ENCODE data around the gene MFRP.

Gene MFRP

DNA sequence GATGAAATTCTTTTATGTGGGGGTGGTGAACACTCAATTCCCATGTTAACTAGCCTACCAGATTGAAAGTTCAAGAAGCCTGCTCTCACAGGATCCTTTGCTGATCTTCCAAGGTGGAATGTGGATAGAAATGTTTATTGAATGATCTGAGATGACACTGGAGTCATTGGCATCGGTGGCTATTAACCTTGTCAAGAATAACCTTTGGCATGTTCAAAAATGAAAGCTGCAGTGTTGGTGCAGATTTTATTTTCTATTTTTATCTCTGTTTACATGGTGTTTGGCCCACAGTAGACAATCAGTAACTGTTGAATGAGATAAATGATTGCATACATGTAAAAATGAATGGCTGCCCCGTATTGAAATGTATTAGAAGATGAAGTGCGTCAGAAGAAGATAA, 48.6 kb downstream of the MFRP start:
- no peaks in the 10 kb centered on the region for H4K20me1 ChIP-seq (ENCODE audit: low read depth, low read length)
- TF ChIP-seq EZH2phosphoT487 (conservative IDR thresholded peaks at IDR 0.05; ENCODE audit: low read length) (no peak), CTCF (IDR thresholded peaks at IDR 0.05; ENCODE audit: insufficient read depth, low read length, poor library complexity, severe bottlenecking) (no peak)
- H3K36me3 ChIP-seq (ENCODE audit: low read length) = peaks cover 14% of the 10 kb centered on the region

GRCh38 chr11:119295178-119295577, 51.3 kb downstream of the MFRP start:
- no peaks in the 10 kb centered on the region for H3K27me3 ChIP-seq (ENCODE audit: low read length)
- H3K27ac ChIP-seq (ENCODE audit: low read depth, low read length) = no peak overlapping the region
- TF ChIP-seq CTCF (IDR thresholded peaks at IDR 0.05; ENCODE audit: insufficient read depth, low read length, poor library complexity, severe bottlenecking) (no peak), EZH2phosphoT487 (conservative IDR thresholded peaks at IDR 0.05; ENCODE audit: low read length) (no peak)
- no peaks in the 10 kb centered on the region for H3F3A ChIP-seq (ENCODE audit: insufficient read depth)
- no peak overlapping the region for H3K4me2 ChIP-seq (ENCODE audit: low read depth, low read length, poor library complexity, severe bottlenecking)
- H3K9ac ChIP-seq (ENCODE audit: low read length) = no peak overlapping the region
- H3K9me2 ChIP-seq (replicated peaks; ENCODE audit: insufficient read depth, low read length) = no peaks in the 10 kb centered on the region
- H3K9me3 ChIP-seq (ENCODE audit: insufficient read depth, low read length) = no peaks in the 10 kb centered on the region
- H4K20me1 ChIP-seq (ENCODE audit: low read depth, low read length) = no peaks in the 10 kb centered on the region
- H3K36me3 ChIP-seq (ENCODE audit: low read length) = peaks cover 18% of the 10 kb centered on the region
- H3K4me3 ChIP-seq (ENCODE audit: insufficient read depth, low read length, poor library complexity, severe bottlenecking) = no peak overlapping the region
- no peak overlapping the region for H2AFZ ChIP-seq (ENCODE audit: low read depth, low read length, severe bottlenecking)
- H3K79me2 ChIP-seq (ENCODE audit: insufficient read depth, low read length) = no peaks in the 10 kb centered on the region

More for the DNA sequence above, 48.6 kb downstream of the MFRP start:
- Histone ChIP-seq H3F3A (ENCODE audit: insufficient read depth) (no peaks in the 10 kb centered on the region), H3K27ac (ENCODE audit: low read depth, low read length) (no peak overlapping the region), H2AFZ (ENCODE audit: low read depth, low read length, severe bottlenecking) (no peak overlapping the region), H3K79me2 (ENCODE audit: insufficient read depth, low read length) (no peaks in the 10 kb centered on the region), H3K4me2 (ENCODE audit: low read depth, low read length, poor library complexity, severe bottlenecking) (no peak overlapping the region), H3K27me3 (ENCODE audit: low read length) (no peaks in the 10 kb centered on the region), H3K9ac (ENCODE audit: low read length) (no peak overlapping the region), H3K4me3 (ENCODE audit: insufficient read depth, low read length, poor library complexity, severe bottlenecking) (no peak overlapping the region), H3K9me3 (ENCODE audit: insufficient read depth, low read length) (no peaks in the 10 kb centered on the region), H3K9me2 (replicated peaks; ENCODE audit: insufficient read depth, low read length) (no peaks in the 10 kb centered on the region)

DNA sequence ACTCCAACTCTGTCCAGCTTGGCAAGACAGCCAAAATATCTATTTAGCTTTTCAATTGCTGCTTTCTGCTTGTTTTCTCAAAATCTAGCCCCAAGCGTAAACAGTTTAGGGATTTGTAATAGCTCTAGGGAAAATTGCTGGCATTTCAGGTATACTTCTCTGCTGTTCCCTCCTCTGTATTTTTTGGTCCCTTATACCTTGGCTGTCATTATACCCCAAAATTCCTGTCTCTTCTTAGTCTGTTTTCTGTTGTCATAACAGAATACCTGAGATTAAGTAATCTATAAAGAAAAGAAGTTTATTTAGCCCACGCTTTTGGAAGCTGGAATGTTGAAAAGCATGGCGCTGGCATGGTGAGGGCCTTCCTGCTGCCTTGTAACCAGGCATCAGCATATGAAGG, 53.0 kb downstream of the MFRP start:
- H3K27me3 ChIP-seq (ENCODE audit: low read length) = no peaks in the 10 kb centered on the region
- peaks cover 28% of the 10 kb centered on the region for H3K36me3 ChIP-seq (ENCODE audit: low read length)
- no peak overlapping the region for H2AFZ ChIP-seq (ENCODE audit: low read depth, low read length, severe bottlenecking)

More for the DNA sequence above, 53.0 kb downstream of the MFRP start:
- no peaks in the 10 kb centered on the region for H4K20me1 ChIP-seq (ENCODE audit: low read depth, low read length)
- no peak overlapping the region for H3K9ac ChIP-seq (ENCODE audit: low read length)
- no peak overlapping the region for H3K4me2 ChIP-seq (ENCODE audit: low read depth, low read length, poor library complexity, severe bottlenecking)
- H3K27ac ChIP-seq (ENCODE audit: low read depth, low read length) = no peak overlapping the region
- no peaks in the 10 kb centered on the region for H3K9me2 ChIP-seq (replicated peaks; ENCODE audit: insufficient read depth, low read length)
- no peak overlapping the region for H3K4me3 ChIP-seq (ENCODE audit: insufficient read depth, low read length, poor library complexity, severe bottlenecking)
- no peaks in the 10 kb centered on the region for H3F3A ChIP-seq (ENCODE audit: insufficient read depth)
- H3K79me2 ChIP-seq (ENCODE audit: insufficient read depth, low read length) = no peaks in the 10 kb centered on the region
- TF ChIP-seq EZH2phosphoT487 (conservative IDR thresholded peaks at IDR 0.05; ENCODE audit: low read length) = no peak
- no peak for TF ChIP-seq CTCF (IDR thresholded peaks at IDR 0.05; ENCODE audit: insufficient read depth, low read length, poor library complexity, severe bottlenecking)
- no peaks in the 10 kb centered on the region for H3K9me3 ChIP-seq (ENCODE audit: insufficient read depth, low read length)
